ENCODE data around the gene NTN1. TPM values are rescaled to one million over a fixed set of nuclear protein-coding genes. Genes with fewer than 3 reads are reported as not detected.

The NTN1 gene
- total and polyA plus RNA-seq, 2 of the 4 experiments (the other 2 are of a cell fraction), result under 0.01 to 0.07 TPM

DNA sequence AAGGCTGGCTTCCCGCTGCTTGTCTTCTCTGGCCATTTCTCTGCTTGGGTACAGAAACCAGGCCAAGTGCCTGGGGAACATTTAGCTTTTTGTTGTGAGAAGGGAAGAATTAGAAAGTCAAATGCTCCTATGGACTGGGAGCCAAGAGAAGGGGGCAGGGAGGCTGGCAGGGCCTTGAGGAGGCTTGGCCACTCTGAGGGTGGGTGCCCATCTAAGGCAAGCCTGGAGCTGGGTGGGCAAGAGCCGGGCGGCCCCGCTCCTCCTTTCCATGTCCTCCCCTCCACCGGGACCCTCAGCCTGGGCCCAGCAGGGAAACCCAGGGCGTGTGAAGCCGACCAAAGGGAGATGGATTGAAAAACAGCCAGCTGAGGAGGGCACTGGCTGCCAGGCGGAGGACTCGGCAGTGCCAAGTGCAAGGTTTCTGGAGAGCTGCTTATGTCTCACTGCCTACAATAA lies 69.4 kb downstream of the NTN1 start:
- no peak overlapping the region for H3K23ac ChIP-seq (ENCODE audit: low read depth, low read length)
- no TSS peak for BruUV-seq (replicated peaks)
- peaks cover 10% of the 10 kb centered on the region for H3K9me3 ChIP-seq (ENCODE audit: control insufficient read depth, insufficient read depth, low read length)
- no peak overlapping the region for H4K8ac ChIP-seq (ENCODE audit: low read depth in 2 of 2, low read length in 2 of 2)
- no peaks in the 10 kb centered on the region for H3K9me1 ChIP-seq (ENCODE audit: insufficient read depth, low read length)
- CTCF ChIA-PET, result no interaction called here
- no peak overlapping the region for H3K4me3 ChIP-seq (ENCODE audit: insufficient read depth, low read depth, low read length)
- no peak overlapping the region for H4K91ac ChIP-seq (ENCODE audit: insufficient read depth, low read depth, low read length)
- H3K18ac ChIP-seq (ENCODE audit: low read depth, low read length), result no peak overlapping the region
- ATAC-seq (ENCODE audit: low read depth) (no peak), DNase-seq (no peak)
- H2AFZ ChIP-seq (replicated peaks; ENCODE audit: low read length, poor library complexity), result no peak overlapping the region
- no peaks in the 10 kb centered on the region for H4K20me1 ChIP-seq (ENCODE audit: insufficient read depth, low read length)
- no peak overlapping the region for H3K56ac ChIP-seq (ENCODE audit: extremely low read depth, insufficient read depth, low read length)
- in situ Hi-C loops (cut with MboI; ENCODE audit: low sequenced_read_pairs) (no loop called here), intact Hi-C loops (cut with micrococcal nuclease) (no loop called here), dilution Hi-C loops (cut with HindIII; ENCODE audit: low sequenced_read_pairs, unreplicated experiment) (no loop called here)
- no peak overlapping the region for H3K27ac ChIP-seq (ENCODE audit: insufficient read depth, low read length)
- no peaks in the 10 kb centered on the region for H3K36me3 ChIP-seq (ENCODE audit: control insufficient read depth, insufficient read depth, low read length)
- no peak overlapping the region for H2AK5ac ChIP-seq (ENCODE audit: low read depth, low read length)
- H2BK20ac ChIP-seq (ENCODE audit: low read depth, low read length), result no peak overlapping the region
- H3K14ac ChIP-seq (replicated peaks; ENCODE audit: low read depth, low read length), result no peak overlapping the region
- H3K79me1 ChIP-seq (ENCODE audit: low read depth in 1 of 2, low read length in 2 of 2), result no peaks in the 10 kb centered on the region
- H3K27me3 ChIP-seq (ENCODE audit: control insufficient read depth, insufficient read depth, low read length), result no peaks in the 10 kb centered on the region
- no peak overlapping the region for H2BK120ac ChIP-seq (ENCODE audit: low read depth, low read length)
- H4K5ac ChIP-seq (ENCODE audit: low read depth, low read length), result no peak overlapping the region
- H2BK15ac ChIP-seq (ENCODE audit: low read depth, low read length), result no peak overlapping the region
- TF ChIP-seq SMC3 (IDR thresholded peaks at IDR 0.05; ENCODE audit: low read depth, low read length) (no peak), BHLHE40 (IDR thresholded peaks at IDR 0.05; ENCODE audit: low read depth, low read length) (no peak), NFE2L2 (IDR thresholded peaks at IDR 0.05; ENCODE audit: low read depth, low read length) (no peak), MXI1 (IDR thresholded peaks at IDR 0.05; ENCODE audit: borderline replicate concordance, low read depth, low read length) (no peak), CEBPB (IDR thresholded peaks at IDR 0.05; ENCODE audit: low read depth, low read length) (no peak), MAZ (IDR thresholded peaks at IDR 0.05; ENCODE audit: borderline replicate concordance, low read depth, low read length) (no peak), RFX5 (IDR thresholded peaks at IDR 0.05; ENCODE audit: low read depth, low read length) (no peak), RAD21 (IDR thresholded peaks at IDR 0.05; ENCODE audit: low read length) (no peak), RCOR1 (IDR thresholded peaks at IDR 0.05; ENCODE audit: insufficient replicate concordance, low read length) (no peak), MAFK (IDR thresholded peaks at IDR 0.05; ENCODE audit: low read depth, low read length) (no peak), ELK1 (IDR thresholded peaks at IDR 0.05; ENCODE audit: borderline replicate concordance, low read depth, low read length) (no peak), CTCF (conservative IDR thresholded peaks at IDR 0.05; ENCODE audit: low read depth, low read length) (no peak), FOS (IDR thresholded peaks at IDR 0.05; ENCODE audit: low read depth, low read length) (no peak)
- TF ChIP-seq, protein P1, sequence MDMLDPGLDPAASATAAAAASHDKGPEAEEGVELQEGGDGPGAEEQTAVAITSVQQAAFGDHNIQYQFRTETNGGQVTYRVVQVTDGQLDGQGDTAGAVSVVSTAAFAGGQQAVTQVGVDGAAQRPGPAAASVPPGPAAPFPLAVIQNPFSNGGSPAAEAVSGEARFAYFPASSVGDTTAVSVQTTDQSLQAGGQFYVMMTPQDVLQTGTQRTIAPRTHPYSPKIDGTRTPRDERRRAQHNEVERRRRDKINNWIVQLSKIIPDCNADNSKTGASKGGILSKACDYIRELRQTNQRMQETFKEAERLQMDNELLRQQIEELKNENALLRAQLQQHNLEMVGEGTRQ (IDR thresholded peaks at IDR 0.05; ENCODE audit: low read depth, low read length), result no peak
- 52% methylated on average over 5 of the region's 9 CpGs; no CpG with 5 or more reads in 1 of the 2 experiments for WGBS, 2 experiments (ENCODE audit: extremely low coverage in 2 of 2, insufficient read length in 1 of 2)
- no peak overlapping the region for H3K4me2 ChIP-seq (ENCODE audit: low read depth, low read length)
- H2BK5ac ChIP-seq (ENCODE audit: low read depth, low read length, poor library complexity, severe bottlenecking), result no peak overlapping the region
- no peak overlapping the region for H3K9ac ChIP-seq (ENCODE audit: low read depth, low read length)
- H3K4ac ChIP-seq (ENCODE audit: low read depth, low read length), result no peak overlapping the region
- no peaks in the 10 kb centered on the region for H3K4me1 ChIP-seq (ENCODE audit: control insufficient read depth, insufficient read depth, low read length)
- POLR2A ChIA-PET (ENCODE audit: unreplicated experiment), result no interaction called here
- H2AK9ac ChIP-seq (replicated peaks; ENCODE audit: low read depth, low read length, poor library complexity), result no peak overlapping the region
